ENCODE results near the gene IL1R1. TPM values are rescaled to one million over a fixed set of nuclear protein-coding genes. Genes with fewer than 3 reads are reported as not detected.
"Not testable (repeated sequence)": the region's sequence is repeated elsewhere in the genome, so short reads cannot be mapped to it uniquely, and the experiment has no call there.

The IL1R1 gene
- total and polyA plus RNA-seq, 11 donors, result 10.9 to 49.0 (median 19.6) TPM

DNA sequence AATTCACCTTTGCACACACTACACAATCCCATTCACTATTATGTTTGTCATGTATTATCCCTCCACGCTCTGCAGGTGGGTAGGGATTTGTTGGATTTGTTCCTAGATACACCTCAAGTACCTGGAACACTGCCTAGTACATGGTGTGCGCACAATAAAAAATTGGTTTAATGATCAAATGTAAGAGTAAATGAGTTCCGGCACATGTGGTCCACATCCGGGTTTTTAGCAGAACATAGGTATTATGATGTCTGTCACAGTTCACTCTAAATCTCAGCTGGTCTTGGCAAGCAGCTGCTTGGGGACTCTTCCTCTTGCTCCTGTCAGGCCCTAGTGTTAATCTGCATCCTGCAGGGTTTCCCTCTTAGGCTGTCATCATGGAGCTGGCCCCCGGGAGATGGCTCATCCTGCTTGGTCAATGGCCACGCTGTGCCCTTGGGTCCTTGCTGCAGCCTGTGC lies 21.8 kb upstream of the IL1R1 start:
- DNase-seq (no peak), ATAC-seq (no peak)
- WGBS, 4 donors, result 80 to 90% (median 86%) methylated on average over 6 of the region's 6 CpGs
- no peak overlapping the region for H3K4me3 ChIP-seq
- intact Hi-C loops (cut with DNase I), result no loop called here
- H3K9me3 ChIP-seq, result no peaks in the 10 kb centered on the region
- H3K36me3 ChIP-seq, result no peaks in the 10 kb centered on the region
- no peak for TF ChIP-seq CTCF (IDR thresholded peaks at IDR 0.05)
- no peak for TF ChIP-seq POLR2A (IDR thresholded peaks at IDR 0.05)
- H3K27ac ChIP-seq, result no peak overlapping the region
- H3K4me1 ChIP-seq, result peaks cover 0 to 33% (median 9%) of the 10 kb centered on the region in 12 donors
- H3K27me3 ChIP-seq, result no peaks in the 10 kb centered on the region

GRCh38 chr2:102122115-102122514 lies 20.4 kb upstream of the IL1R1 start:
- peaks cover 0 to 25% (median 4%) of the 10 kb centered on the region in 12 donors for H3K4me1 ChIP-seq

DNA sequence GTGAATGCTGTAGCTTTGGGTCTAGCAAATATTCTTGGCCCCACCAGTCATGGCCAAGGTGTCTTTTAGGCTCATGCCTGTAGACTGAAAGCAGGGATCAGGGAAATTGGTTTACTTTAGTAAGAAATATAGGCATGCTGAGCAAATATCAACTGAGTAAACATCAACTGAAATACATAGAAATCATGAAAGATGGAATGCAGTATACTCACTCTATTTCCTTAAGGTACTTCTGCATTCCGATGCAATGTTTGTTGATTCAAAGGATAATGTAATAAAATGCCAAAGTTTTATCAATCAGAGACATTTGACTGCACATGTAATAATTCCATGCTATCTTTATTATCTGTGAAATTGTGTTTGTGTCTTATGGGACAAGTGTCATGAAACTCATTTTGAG lies 19.6 kb upstream of the IL1R1 start:
- peaks cover 0 to 21% (median 2%) of the 10 kb centered on the region in 12 donors for H3K4me1 ChIP-seq
- ATAC-seq (no peak), DNase-seq (no peak)
- H3K27ac ChIP-seq, result peak overlapping the region in 6 of 12 donors; percentile 40 to 69 (median 64)
- no peak overlapping the region for H3K4me3 ChIP-seq
- no peaks in the 10 kb centered on the region for H3K27me3 ChIP-seq
- WGBS, 4 donors, result 45 to 98% (median 97%) methylated on average over 1 of the region's 1 CpG
- H3K9me3 ChIP-seq, result no peaks in the 10 kb centered on the region
- TF ChIP-seq POLR2A (IDR thresholded peaks at IDR 0.05), result no peak
- no peak for TF ChIP-seq CTCF (IDR thresholded peaks at IDR 0.05)
- H3K36me3 ChIP-seq, result no peaks in the 10 kb centered on the region
- intact Hi-C loops (cut with DNase I), result no loop called here

More at GRCh38 chr2:102122115-102122514, 20.4 kb upstream of the IL1R1 start:
- no peak for DNase-seq
- no peaks in the 10 kb centered on the region for H3K36me3 ChIP-seq
- 68 to 79% (median 75%) methylated on average over 3 of the region's 3 CpGs for WGBS, 4 donors
- ATAC-seq, result peak in 3 of 4 donors; percentile 64 to 91 (median 72)
- H3K27me3 ChIP-seq, result no peaks in the 10 kb centered on the region
- TF ChIP-seq CTCF (IDR thresholded peaks at IDR 0.05), result no peak
- TF ChIP-seq POLR2A (IDR thresholded peaks at IDR 0.05), result peak in 1 of 2 donors; percentile 13
- H3K9me3 ChIP-seq, result no peaks in the 10 kb centered on the region
- peak overlapping the region in 6 of 12 donors; percentile 40 to 72 (median 64) for H3K27ac ChIP-seq
- no peak overlapping the region for H3K4me3 ChIP-seq
- intact Hi-C loops (cut with DNase I), result no loop called here

DNA sequence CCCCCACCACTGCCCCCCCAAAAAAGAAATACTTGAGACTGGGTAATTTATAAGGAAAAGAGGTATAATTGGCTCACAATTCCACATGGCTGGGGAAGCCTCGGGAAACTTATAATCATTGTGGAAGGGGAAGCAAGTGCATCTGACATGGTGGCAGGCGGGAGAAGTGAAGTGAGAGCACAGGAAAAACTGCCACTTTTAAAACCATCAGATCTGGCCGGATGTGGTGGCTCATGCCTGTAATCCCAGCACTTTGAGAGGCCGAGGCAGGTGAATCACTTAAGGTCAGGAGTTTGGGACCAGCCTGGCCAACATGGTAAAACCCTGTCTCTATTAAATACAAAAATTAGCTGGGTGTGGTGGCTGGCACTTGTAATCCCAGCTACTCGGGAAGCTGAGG lies 18.1 kb upstream of the IL1R1 start:
- H3K9me3 ChIP-seq; H3K4me3 ChIP-seq; DNase-seq; intact Hi-C loops (cut with DNase I); H3K36me3 ChIP-seq; H3K27ac ChIP-seq; ATAC-seq; H3K27me3 ChIP-seq: not testable (repeated sequence)
- H3K4me1 ChIP-seq, result peaks cover 0 to 21% (median 0%) of the 10 kb centered on the region in 12 donors
- WGBS, 4 donors, result 80 to 97% (median 90%) methylated on average over 3 to 5 of the region's 5 CpGs

DNA sequence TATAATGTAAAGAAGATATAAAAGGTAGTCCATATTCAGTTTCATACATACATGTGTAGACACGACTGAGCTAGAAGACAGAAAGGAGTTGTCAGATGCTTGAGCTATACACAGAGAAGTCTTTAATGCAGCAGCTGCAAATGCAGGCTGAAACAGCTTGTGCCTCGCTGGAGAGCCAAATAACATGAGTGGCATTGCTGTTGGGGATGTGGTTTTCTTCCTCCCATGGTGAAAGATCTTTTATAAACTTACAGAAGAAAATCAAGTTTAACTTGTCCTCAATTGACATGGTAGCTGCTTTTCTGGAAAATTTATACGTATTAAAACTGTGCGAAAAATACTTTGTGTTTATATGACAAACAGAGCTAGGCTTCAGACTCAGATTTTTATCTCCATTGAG lies 16.4 kb upstream of the IL1R1 start:
- Histone ChIP-seq H3K27ac (no peak overlapping the region), H3K4me1 (peaks cover 0 to 26% (median 0%) of the 10 kb centered on the region in 12 donors), H3K27me3 (no peaks in the 10 kb centered on the region), H3K9me3 (no peaks in the 10 kb centered on the region), H3K4me3 (no peak overlapping the region), H3K36me3 (no peaks in the 10 kb centered on the region)
- ATAC-seq (no peak), DNase-seq (no peak)
- TF ChIP-seq POLR2A (IDR thresholded peaks at IDR 0.05), result no peak
- no peak for TF ChIP-seq CTCF (IDR thresholded peaks at IDR 0.05)
- intact Hi-C loops (cut with DNase I), result loop anchor here in 1 of 10 donors (5.0 kb wide), 1 partner anchor 44 kb away; no protein-coding TSS in a partner anchor
- WGBS, 4 donors, result 89 to 97% (median 92%) methylated on average over 4 of the region's 4 CpGs
